HepG2 (cell line): ENCODE data around the gene ZC3H15. TPM values are rescaled to one million over a fixed set of nuclear protein-coding genes. Genes with fewer than 3 reads are reported as not detected.

Experiments used
- ATAC-seq: fragments of 200-7000 bp; cut with Tn5 transposase; 3 replicates; pipeline ENCODE4 v1.9.1; 2020; ENCODE audit warnings: mild to moderate bottlenecking, moderate library complexity
- BruUV-seq: library from RNA; stranded (reverse); fragments of 400-500 nt; replicated peaks from 2 replicates; lab custom pipeline; 2021; lab: Mats Ljungman, UMichigan
- CTCF ChIA-PET: fragments of 300-600 bp; formaldehyde crosslinking; extraction: SDS; loops from one replicate; lab custom pipeline; 2021; ENCODE audit warnings: low total read pairs, inconsistent platforms, low intra/inter-chr PET ratio; lab: Yijun Ruan, JAX
- POLR2A ChIA-PET: fragments of 350-600 bp; sonication (Branson Sonifier 250); formaldehyde crosslinking; loops from one replicate; lab custom pipeline; 2020; ENCODE audit warnings: antibody characterized with exemption, inconsistent platforms; lab: Yijun Ruan, JAX
- DNase-seq: peaks from one replicate; pipeline ENCODE4 v3.0.0-alpha.2; 2015; ENCODE audit warnings: low spot score
- FAIRE-seq: peaks from 3 replicates; lab custom pipeline; 2011; peaks lifted over from hg19 to GRCh38; lab: Jason Lieb, UNC
- H2AFZ ChIP-seq: one replicate; pipeline ENCODE4 v1.6.1; 2011; ENCODE audit warnings: low read length, inconsistent platforms
- H3K27ac ChIP-seq: fragments of 300-600 bp; 3 replicates; pipeline ENCODE4 v1.8.0; 2011; ENCODE audit warnings: mixed run types, mild to moderate bottlenecking, mixed read lengths, low read length, inconsistent platforms; ENCODE audit not compliant: insufficient read depth; ENCODE audit errors: extremely low read length
- H3K27me3 ChIP-seq, 2 experiments: fragments of 200-600 bp in 1 of 2; 2 replicates in 1 of 2; 3 replicates in 1 of 2; pipeline versions ENCODE4 v1.6.0 to v1.8.0; 2011; ENCODE audit warnings: low read length in 2 of 2, mild to moderate bottlenecking in 2 of 2, moderate library complexity in 2 of 2, inconsistent platforms in 1 of 2; ENCODE audit not compliant: insufficient read depth in 2 of 2, control insufficient read depth in 1 of 2
- H3K36me3 ChIP-seq, 2 experiments: fragments of 200-600 bp in 1 of 2; replicated peaks in 1 of 2; 2 replicates in 1 of 2; 3 replicates in 1 of 2; pipeline versions ENCODE4 v1.5.1 to v1.8.0; 2011; ENCODE audit warnings: low read length in 2 of 2, inconsistent platforms in 1 of 2; ENCODE audit not compliant: insufficient read depth in 2 of 2, control insufficient read depth in 1 of 2
- H3K4me1 ChIP-seq: 2 replicates; pipeline ENCODE4 v1.5.1; 2012; ENCODE audit warnings: low read length, inconsistent platforms; ENCODE audit not compliant: insufficient read depth
- H3K4me2 ChIP-seq: 2 replicates; pipeline ENCODE4 v1.6.0; 2011; ENCODE audit warnings: low read depth, low read length, inconsistent platforms
- H3K4me3 ChIP-seq, 3 experiments: fragments of 200-600 bp in 1 of 3; sonication (generic), shearing (Covaris generic) in 1 of 3; replicated peaks in 1 of 3; 2 replicates each; pipeline ENCODE4 v1.5.1; 2011 to 2016; ENCODE audit warnings: low read length in 3 of 3, inconsistent platforms in 2 of 3, low read depth in 2 of 3, mild to moderate bottlenecking in 2 of 3, control low read depth in 1 of 3, mixed read lengths in 1 of 3; ENCODE audit not compliant: insufficient read depth in 1 of 3
- H3K79me2 ChIP-seq: one replicate; pipeline ENCODE4 v1.6.1; 2011; ENCODE audit warnings: low read length, inconsistent platforms; ENCODE audit not compliant: insufficient read depth
- H3K9ac ChIP-seq: 2 replicates; pipeline ENCODE4 v1.6.0; 2011; ENCODE audit warnings: mild to moderate bottlenecking, low read depth, low read length, inconsistent platforms; ENCODE audit not compliant: insufficient read depth
- H3K9me3 ChIP-seq: 2 replicates; pipeline ENCODE4 v1.5.1; 2012; ENCODE audit warnings: mild to moderate bottlenecking, low read length
- H4K20me1 ChIP-seq: 2 replicates; pipeline ENCODE4 v1.6.0; 2011; ENCODE audit warnings: inconsistent platforms, mild to moderate bottlenecking, low read length, moderate library complexity; ENCODE audit not compliant: insufficient read depth
- GLMP ChIP-seq: sonication (generic); formaldehyde crosslinking; IDR thresholded peaks from 2 replicates; pipeline ENCODE4 v1.9.0; 2021; ENCODE audit warnings: missing genetic modification reagents, mild to moderate bottlenecking, borderline replicate concordance
- JARID2 ChIP-seq: sonication (generic); formaldehyde crosslinking; IDR thresholded peaks from 2 replicates; pipeline ENCODE4 v1.8.1; 2023; ENCODE audit warnings: missing genetic modification reagents, inconsistent platforms; ENCODE audit not compliant: insufficient replicate concordance
- NAIF1 ChIP-seq: sonication (generic); formaldehyde crosslinking; IDR thresholded peaks from 2 replicates; pipeline ENCODE4 v1.5.0; 2020; ENCODE audit warnings: mild to moderate bottlenecking, missing genetic modification reagents, borderline replicate concordance
- ZBTB10 ChIP-seq: sonication (generic); formaldehyde crosslinking; IDR thresholded peaks from 2 replicates; pipeline ENCODE4 v1.4.0; 2020; ENCODE audit warnings: missing genetic modification reagents, borderline replicate concordance
- ZFP36 ChIP-seq: fragments of 150-350 bp; IDR thresholded peaks from 2 replicates; pipeline ENCODE4 v1.6.1; 2018; ENCODE audit warnings: borderline replicate concordance, low read length, low read depth; ENCODE audit not compliant: partially characterized antibody
- ZNF10 ChIP-seq: sonication (generic); formaldehyde crosslinking; IDR thresholded peaks from 2 replicates; pipeline ENCODE4 v1.4.0; 2020; ENCODE audit warnings: mild to moderate bottlenecking, low read depth, missing genetic modification reagents, borderline replicate concordance
- ZNF224 ChIP-seq: sonication (generic); formaldehyde crosslinking; IDR thresholded peaks from 2 replicates; pipeline ENCODE4 v1.5.0; 2020; ENCODE audit warnings: mild to moderate bottlenecking, missing genetic modification reagents
- ZNF512 ChIP-seq: sonication (generic); formaldehyde crosslinking; IDR thresholded peaks from 2 replicates; pipeline ENCODE4 v1.4.0; 2020; ENCODE audit warnings: mild to moderate bottlenecking, missing genetic modification reagents
- ZNF564 ChIP-seq: sonication (generic); formaldehyde crosslinking; IDR thresholded peaks from 2 replicates; pipeline ENCODE4 v1.8.1; 2023; ENCODE audit warnings: mild to moderate bottlenecking, missing genetic modification reagents
- ZNF768 ChIP-seq: sonication (generic); formaldehyde crosslinking; IDR thresholded peaks from 2 replicates; pipeline ENCODE4 v1.4.0; 2020; ENCODE audit warnings: missing genetic modification reagents
- WGBS: methylation state at CpG from one replicate; pipeline ENCODE4 v1.1.6; 2017; ENCODE audit warnings: low lambda C conversion rate; 5-methylcytosine and 5-hydroxymethylcytosine counted together
- in situ Hi-C: cut with HindIII; loops from 2 replicates; pipeline ENCODE4 v1.10.0; 2017; ENCODE audit warnings: low pct_unique_long_range_greater_than_20kb; ENCODE audit not compliant: extremely low pct_ligation_motif_present
- intact Hi-C: fragments of 100-400 bp; cut with micrococcal nuclease; formaldehyde crosslinking; loops from one replicate; pipeline ENCODE4 v1.10.0; 2022; ENCODE audit not compliant: unreplicated experiment
- polyA plus RNA-seq, 8 experiments: library from polyadenylated mRNA; depleted of rRNA in 3 of 8; stranded (reverse) in 7 of 8; unstranded in 1 of 8; fragments of >200 nt; fragmentation: Illumina TruSeq in 4 of 8; extraction: Trizol in 4 of 8; gene quantifications; 2 replicates each; pipeline versions ENCODE4 v1.2.1 to v1.2.3, GENCODE V29; 2011 to 2016; ENCODE audit warnings: low read depth in 4 of 8, missing spikeins in 1 of 8, mixed read lengths in 1 of 8; ENCODE audit not compliant: insufficient read depth in 1 of 8
- total RNA-seq, 5 experiments: library from RNA; depleted of rRNA; stranded (reverse); fragments of >200 nt; fragmentation: Illumina TruSeq; extraction: Trizol; gene quantifications; 2 replicates each; pipeline ENCODE4 v1.2.3, GENCODE V29; 2016; ENCODE audit warnings: low read depth in 1 of 5

ZC3H15 gene
- total and polyA plus RNA-seq, 2 of the 13 experiments (the other 11 are each of a cell fraction or from before 2014, with no cell fraction given): 84.6 to 168 TPM

GRCh38 chr2:186477790-186478189, 8.3 kb upstream of the ZC3H15 start:
- intact Hi-C loops: no loop called here
- no peaks in the 10 kb centered on the region for H3K9me3 ChIP-seq
- POLR2A ChIA-PET: no interaction called here
- WGBS: 97% methylated on average over 3 of the region's 3 CpGs
- H3K27me3 ChIP-seq: no peaks in the 10 kb centered on the region
- peaks cover 31% of the 10 kb centered on the region for H3K79me2 ChIP-seq
- no peak for ATAC-seq
- FAIRE-seq: no peak
- TF ChIP-seq ZNF224 (CRISPR knock-in tag) (no peak), JARID2 (no peak), ZNF512 (no peak), NAIF1 (no peak)
- TF ChIP-seq, all 625 proteins: peak for 0
- Histone ChIP-seq H3K4me2 (no peak overlapping the region), H3K4me3 (no peak overlapping the region), H3K4me1 (peaks cover 7% of the 10 kb centered on the region), H3K36me3 (no peaks in the 10 kb centered on the region), H2AFZ (no peak overlapping the region), H3K9ac (no peak overlapping the region), H3K27ac (no peak overlapping the region), H4K20me1 (no peaks in the 10 kb centered on the region)
- in situ Hi-C loops: no loop called here
- CTCF ChIA-PET: no interaction called here
- BruUV-seq: no TSS peak
- DNase-seq: no peak

GRCh38 chr2:186480991-186481390, 5.1 kb upstream of the ZC3H15 start:
- H3K27me3 ChIP-seq: no peaks in the 10 kb centered on the region; a peak in 1 of 5 replicates
- peaks cover 20% of the 10 kb centered on the region for H3K4me1 ChIP-seq
- no TSS peak for BruUV-seq
- no peak for DNase-seq
- no peak for FAIRE-seq
- CTCF ChIA-PET: no interaction called here
- ATAC-seq: no peak
- no peak overlapping the region for H3K4me2 ChIP-seq
- 93% methylated on average over 1 of the region's 1 CpG for WGBS
- no peak overlapping the region for H3K27ac ChIP-seq
- intact Hi-C loops: loop anchor here (5.0 to 10.0 kb wide), 2 partner anchors 99 to 666 kb away; no protein-coding TSS in a partner anchor
- POLR2A ChIA-PET: no interaction called here
- no peak overlapping the region for H2AFZ ChIP-seq
- H3K9ac ChIP-seq: no peak overlapping the region
- H3K79me2 ChIP-seq: peaks cover 52% of the 10 kb centered on the region
- H3K36me3 ChIP-seq: no peaks in the 10 kb centered on the region
- H4K20me1 ChIP-seq: no peaks in the 10 kb centered on the region
- in situ Hi-C loops: no loop called here
- H3K9me3 ChIP-seq: no peaks in the 10 kb centered on the region
- no peak overlapping the region for H3K4me3 ChIP-seq
- TF ChIP-seq ZNF564 (CRISPR knock-in tag): no peak
- TF ChIP-seq ZFP36: no peak
- no peak for TF ChIP-seq GLMP
- no peak for TF ChIP-seq ZNF10 (CRISPR knock-in tag)
- no peak for TF ChIP-seq ZBTB10
- no peak for TF ChIP-seq ZNF768
